CD14-positive monocyte (primary cell): ENCODE results near the gene FBF1. TPM values are rescaled to one million over a fixed set of nuclear protein-coding genes. Genes with fewer than 3 reads are reported as not detected.

Source experiments
- DNase-seq, 3 donors: peaks; one replicate each; pipeline ENCODE4 v3.0.0-alpha.2; 2011 to 2022
- H2AFZ ChIP-seq: 2 replicates; pipeline ENCODE4 v1.6.0; 2012; ENCODE audit warnings: mild to moderate bottlenecking, low read depth, low read length, inconsistent platforms; ENCODE audit not compliant: insufficient read depth, poor library complexity, severe bottlenecking
- H3K27ac ChIP-seq, 2 donors: 1 replicate in 1 of 2; 2 replicates in 1 of 2; pipeline ENCODE4 v1.5.1; 2012 to 2013; ENCODE audit warnings: low read length in 2 of 2, control low read depth in 1 of 2, inconsistent platforms in 1 of 2, low read depth in 1 of 2, mild to moderate bottlenecking in 1 of 2
- H3K27me3 ChIP-seq, 2 donors: one replicate each; pipeline versions ENCODE4 v1.6.0 to v1.6.1; 2011 to 2013; ENCODE audit warnings: low read length in 2 of 2; ENCODE audit not compliant: control insufficient read depth in 2 of 2, insufficient read depth in 2 of 2
- H3K36me3 ChIP-seq, 2 donors: replicated peaks in 1 of 2; 1 replicate in 1 of 2; 2 replicates in 1 of 2; pipeline versions ENCODE4 v1.5.1 to v1.6.1; 2012 to 2013; ENCODE audit warnings: low read length in 2 of 2, control low read depth in 1 of 2, inconsistent platforms in 1 of 2, mild to moderate bottlenecking in 1 of 2; ENCODE audit not compliant: insufficient read depth in 2 of 2, control insufficient read depth in 1 of 2
- H3K4me1 ChIP-seq, 2 donors: 1 replicate in 1 of 2; 2 replicates in 1 of 2; pipeline versions ENCODE4 v1.5.1 to v1.6.1; 2012 to 2013; ENCODE audit warnings: low read length in 2 of 2, control low read depth in 1 of 2, inconsistent platforms in 1 of 2, mild to moderate bottlenecking in 1 of 2, moderate library complexity in 1 of 2; ENCODE audit not compliant: insufficient read depth in 2 of 2, control insufficient read depth in 1 of 2
- H3K4me2 ChIP-seq: replicated peaks from 2 replicates; pipeline ENCODE3; 2012; ENCODE audit warnings: low read length, moderate library complexity, mild to moderate bottlenecking; ENCODE audit not compliant: poor library complexity, severe bottlenecking; ENCODE audit errors: extremely low read depth
- H3K4me3 ChIP-seq, 3 experiments: fragments of 200-600 bp in 1 of 3; sonication (generic) in 1 of 3; replicated peaks in 1 of 3; 1 replicate in 2 of 3; 2 replicates in 1 of 3; pipeline ENCODE4 v1.5.1; 2011 to 2013; ENCODE audit warnings: low read length in 3 of 3, mild to moderate bottlenecking in 3 of 3, control low read depth in 2 of 3, low read depth in 2 of 3, inconsistent platforms in 1 of 3, moderate library complexity in 1 of 3
- H3K79me2 ChIP-seq: 2 replicates; pipeline ENCODE4 v1.6.0; 2012; ENCODE audit warnings: mild to moderate bottlenecking, control low read depth, inconsistent platforms, low read length, moderate library complexity; ENCODE audit not compliant: insufficient read depth
- H3K9ac ChIP-seq: 2 replicates; pipeline ENCODE4 v1.6.0; 2017; ENCODE audit warnings: low read length, mild to moderate bottlenecking; ENCODE audit not compliant: insufficient read depth, poor library complexity, severe bottlenecking
- H3K9me3 ChIP-seq, 2 donors: replicated peaks in 1 of 2; 1 replicate in 1 of 2; 2 replicates in 1 of 2; pipeline versions ENCODE4 v1.5.1 to v1.6.1; 2012 to 2013; ENCODE audit warnings: low read length in 2 of 2, control low read depth in 1 of 2; ENCODE audit not compliant: control insufficient read depth in 1 of 2, insufficient read depth in 1 of 2
- H4K20me1 ChIP-seq: 2 replicates; pipeline ENCODE4 v1.6.0; 2012; ENCODE audit warnings: mild to moderate bottlenecking, low read length, control low read depth, moderate library complexity; ENCODE audit not compliant: insufficient read depth
- H3K27ac Mint-ChIP-seq, 7 donors: one replicate each; pipeline ENCODE4 v1.8.0; 2020; ENCODE audit warnings: mild to moderate bottlenecking in 7 of 7, mixed read lengths in 7 of 7, moderate library complexity in 6 of 7, inconsistent platforms in 2 of 7
- H3K27me3 Mint-ChIP-seq, 3 donors: one replicate each; pipeline ENCODE4 v1.8.0; 2021 to 2022; ENCODE audit warnings: low read depth in 3 of 3, mild to moderate bottlenecking in 3 of 3, mixed read lengths in 3 of 3, moderate library complexity in 3 of 3, inconsistent platforms in 1 of 3
- H3K36me3 Mint-ChIP-seq, 2 donors: one replicate each; pipeline ENCODE4 v1.8.0; 2020; ENCODE audit warnings: mixed read lengths in 2 of 2, inconsistent platforms in 1 of 2, mild to moderate bottlenecking in 1 of 2
- H3K4me1 Mint-ChIP-seq: one replicate; pipeline ENCODE4 v1.8.0; 2020; ENCODE audit warnings: mild to moderate bottlenecking, mixed read lengths
- H3K4me3 Mint-ChIP-seq, 2 donors: one replicate each; pipeline ENCODE4 v1.8.0; 2020; ENCODE audit warnings: mild to moderate bottlenecking in 2 of 2, mixed read lengths in 2 of 2, moderate library complexity in 1 of 2
- H3K9me3 Mint-ChIP-seq, 7 donors: one replicate each; pipeline ENCODE4 v1.8.0; 2020 to 2022; ENCODE audit warnings: mixed read lengths in 7 of 7, mild to moderate bottlenecking in 6 of 7, moderate library complexity in 6 of 7, inconsistent platforms in 2 of 7
- WGBS: methylation state at CpG from one replicate; pipeline ENCODE4 v1.1.5; 2013; ENCODE audit warnings: missing lambda C conversion rate; ENCODE audit not compliant: insufficient coverage; 5-methylcytosine and 5-hydroxymethylcytosine counted together
- intact Hi-C, 2 donors: fragments of 100-400 bp; cut with micrococcal nuclease; formaldehyde crosslinking; loops; one replicate each; pipeline versions ENCODE4 v1.15.0 to v1.15.1; 2023
- polyA plus RNA-seq, 3 donors: library from polyadenylated mRNA; depleted of rRNA in 1 of 3; unstranded in 2 of 3; stranded (reverse) in 1 of 3; fragments of 300-500 nt in 2 of 3; fragments of >200 nt in 1 of 3; fragmentation: Illumina TruSeq in 2 of 3; gene quantifications; 1 replicate in 2 of 3; 2 replicates in 1 of 3; pipeline ENCODE4 v1.2.3, GENCODE V29; 2012 to 2021
- TF ChIP-seq, protein P1 (sequence below): fragments of 200-600 bp; IDR thresholded peaks from one replicate; pipeline ENCODE4 v1.8.0; 2022; ENCODE audit warnings: antibody characterized with exemption, mild to moderate bottlenecking

Gene FBF1
- polyA plus RNA-seq, 3 donors, result 0.32 to 4.4 (median 0.62) TPM

DNA sequence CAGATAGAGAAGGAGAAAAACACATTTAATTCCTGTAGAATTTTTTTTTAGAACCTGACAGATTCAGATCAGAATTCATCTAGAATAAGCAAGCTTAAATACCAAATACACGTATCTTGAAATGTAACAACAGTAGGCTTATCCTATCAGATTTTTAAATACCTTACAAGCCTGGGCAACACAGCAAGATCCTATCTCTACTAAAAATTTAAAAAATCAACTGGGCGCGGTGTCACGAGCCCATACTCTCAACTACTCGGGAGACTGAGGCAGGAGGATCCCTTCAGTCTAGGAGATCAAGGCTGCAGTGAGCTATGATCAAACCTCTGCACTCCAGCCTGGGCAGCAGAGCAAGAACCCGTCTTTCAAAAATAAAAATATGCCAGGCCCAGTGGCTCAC is 24.6 kb upstream of the FBF1 start:
- no peak overlapping the region for H3K27ac ChIP-seq
- no peak overlapping the region for H3K4me3 Mint-ChIP-seq
- TF ChIP-seq, protein P1, sequence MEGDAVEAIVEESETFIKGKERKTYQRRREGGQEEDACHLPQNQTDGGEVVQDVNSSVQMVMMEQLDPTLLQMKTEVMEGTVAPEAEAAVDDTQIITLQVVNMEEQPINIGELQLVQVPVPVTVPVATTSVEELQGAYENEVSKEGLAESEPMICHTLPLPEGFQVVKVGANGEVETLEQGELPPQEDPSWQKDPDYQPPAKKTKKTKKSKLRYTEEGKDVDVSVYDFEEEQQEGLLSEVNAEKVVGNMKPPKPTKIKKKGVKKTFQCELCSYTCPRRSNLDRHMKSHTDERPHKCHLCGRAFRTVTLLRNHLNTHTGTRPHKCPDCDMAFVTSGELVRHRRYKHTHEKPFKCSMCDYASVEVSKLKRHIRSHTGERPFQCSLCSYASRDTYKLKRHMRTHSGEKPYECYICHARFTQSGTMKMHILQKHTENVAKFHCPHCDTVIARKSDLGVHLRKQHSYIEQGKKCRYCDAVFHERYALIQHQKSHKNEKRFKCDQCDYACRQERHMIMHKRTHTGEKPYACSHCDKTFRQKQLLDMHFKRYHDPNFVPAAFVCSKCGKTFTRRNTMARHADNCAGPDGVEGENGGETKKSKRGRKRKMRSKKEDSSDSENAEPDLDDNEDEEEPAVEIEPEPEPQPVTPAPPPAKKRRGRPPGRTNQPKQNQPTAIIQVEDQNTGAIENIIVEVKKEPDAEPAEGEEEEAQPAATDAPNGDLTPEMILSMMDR, result no peak
- H3K4me1 Mint-ChIP-seq, result peaks cover 37% of the 10 kb centered on the region
- WGBS, result 94% methylated on average over 6 of the region's 6 CpGs
- H4K20me1 ChIP-seq, result peaks cover 42% of the 10 kb centered on the region
- no peaks in the 10 kb centered on the region for H3K9me3 ChIP-seq
- peaks cover 26 to 34% of the 10 kb centered on the region in 2 donors for H3K4me1 ChIP-seq
- DNase-seq, result no peak
- H2AFZ ChIP-seq, result no peak overlapping the region
- no peaks in the 10 kb centered on the region for H3K27me3 Mint-ChIP-seq
- no peak overlapping the region for H3K4me3 ChIP-seq
- no peak overlapping the region for H3K9ac ChIP-seq
- H3K79me2 ChIP-seq, result peaks cover 83% of the 10 kb centered on the region
- H3K36me3 Mint-ChIP-seq, result peaks cover 29 to 47% of the 10 kb centered on the region in 2 donors
- H3K4me2 ChIP-seq, result no peak overlapping the region
- H3K9me3 Mint-ChIP-seq, result peaks cover 0 to 2% (median 1%) of the 10 kb centered on the region in 7 donors
- intact Hi-C loops, result no loop called here
- peak overlapping the region in 3 of 7 donors; percentile 1 to 65 (median 2) for H3K27ac Mint-ChIP-seq
- H3K27me3 ChIP-seq, result no peaks in the 10 kb centered on the region
- peaks cover 4 to 16% of the 10 kb centered on the region in 2 donors for H3K36me3 ChIP-seq

DNA sequence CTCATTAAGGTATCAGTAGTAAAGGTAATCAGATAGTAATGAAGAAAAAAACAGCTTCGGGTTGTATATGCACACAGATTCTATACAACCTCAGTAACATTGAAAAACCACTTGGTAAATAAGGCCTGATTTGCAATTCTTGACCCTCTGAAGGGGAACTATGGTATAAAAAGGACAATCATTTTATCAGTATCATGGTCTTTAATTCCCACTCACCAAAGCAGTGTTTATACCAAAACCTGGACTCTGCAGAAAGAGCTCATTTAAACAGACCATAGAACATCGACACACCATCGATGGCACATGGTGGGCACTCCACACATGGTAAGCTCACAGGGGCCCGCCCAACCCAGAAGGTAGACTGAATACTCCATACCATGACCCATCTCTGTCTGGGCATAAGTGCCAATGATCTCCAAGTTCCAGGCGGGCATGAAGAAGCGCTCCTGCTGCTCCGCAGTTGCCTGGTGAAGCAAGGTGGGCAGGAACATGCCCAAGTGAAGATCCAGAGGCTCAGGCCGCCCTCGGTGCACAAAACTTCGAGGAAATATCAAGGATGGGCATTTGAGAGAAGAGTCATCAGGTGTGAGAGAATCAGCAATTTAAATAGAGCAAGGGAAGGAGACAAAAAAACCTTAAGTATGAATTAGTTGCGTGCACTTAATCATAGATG is 19.1 kb upstream of the FBF1 start:
- intact Hi-C loops, result no loop called here
- no peak for DNase-seq
- H3K9ac ChIP-seq, result no peak overlapping the region
- H3K4me3 Mint-ChIP-seq, result no peak overlapping the region
- H3K79me2 ChIP-seq, result peaks cover 58% of the 10 kb centered on the region
- 97% methylated on average over 3 of the region's 11 CpGs for WGBS
- no peaks in the 10 kb centered on the region for H3K27me3 Mint-ChIP-seq
- H3K4me1 ChIP-seq, result peaks cover 8 to 14% of the 10 kb centered on the region in 2 donors
- H3K27ac Mint-ChIP-seq, result peak overlapping the region in 1 of 7 donors; percentile 54
- no peaks in the 10 kb centered on the region for H3K9me3 Mint-ChIP-seq
- H3K4me2 ChIP-seq, result no peak overlapping the region
- H3K27ac ChIP-seq, result no peak overlapping the region
- H3K4me1 Mint-ChIP-seq, result peaks cover 17% of the 10 kb centered on the region
- TF ChIP-seq, protein P1, result no peak
- no peaks in the 10 kb centered on the region for H3K27me3 ChIP-seq
- peaks cover 42 to 58% of the 10 kb centered on the region in 2 donors for H3K36me3 ChIP-seq
- no peaks in the 10 kb centered on the region for H3K9me3 ChIP-seq
- H3K36me3 Mint-ChIP-seq, result peaks cover 45 to 56% of the 10 kb centered on the region in 2 donors
- peaks cover 56% of the 10 kb centered on the region for H4K20me1 ChIP-seq
- no peak overlapping the region for H3K4me3 ChIP-seq
- H2AFZ ChIP-seq, result no peak overlapping the region
